MCF 10A (cell line): ENCODE results near the gene KLHL4. TPM values are rescaled to one million over a fixed set of nuclear protein-coding genes. Genes with fewer than 3 reads are reported as not detected.

Experiments used
- BruUV-seq: library from RNA; stranded (reverse); fragments of 400-500 nt; replicated peaks from 2 replicates; lab custom pipeline; 2021; lab: Mats Ljungman, UMichigan
- CTCF ChIA-PET: fragments of 300-600 bp; sonication (Branson Sonifier 250); formaldehyde crosslinking; extraction: SDS; loops from one replicate; lab custom pipeline; 2021; ENCODE audit warnings: antibody characterized with exemption, inconsistent platforms; lab: Yijun Ruan, JAX
- POLR2A ChIA-PET: fragments of 300-600, 350-650 bp; sonication (Branson Sonifier 250); formaldehyde crosslinking; extraction: SDS; loops from one replicate; lab custom pipeline; 2020; ENCODE audit warnings: antibody characterized with exemption, inconsistent platforms; lab: Yijun Ruan, JAX
- DNase-seq: peaks from one replicate; pipeline ENCODE4 v3.0.0-alpha.2; 2018; ENCODE audit not compliant: unreplicated experiment
- H3K27ac Mint-ChIP-seq: one replicate; pipeline ENCODE4 v1.8.0; 2022; ENCODE audit warnings: mild to moderate bottlenecking, low read depth, mixed read lengths; ENCODE audit not compliant: unreplicated experiment
- H3K27me3 Mint-ChIP-seq: one replicate; pipeline ENCODE4 v1.8.0; 2022; ENCODE audit warnings: mixed read lengths; ENCODE audit not compliant: insufficient read depth, unreplicated experiment
- H3K36me3 Mint-ChIP-seq: one replicate; pipeline ENCODE4 v1.8.0; 2022; ENCODE audit warnings: mild to moderate bottlenecking, moderate library complexity, mixed read lengths; ENCODE audit not compliant: insufficient read depth, unreplicated experiment
- H3K4me1 Mint-ChIP-seq: one replicate; pipeline ENCODE4 v1.8.0; 2022; ENCODE audit warnings: mixed read lengths; ENCODE audit not compliant: insufficient read depth, unreplicated experiment
- H3K4me3 Mint-ChIP-seq: one replicate; pipeline ENCODE4 v1.8.0; 2022; ENCODE audit warnings: mild to moderate bottlenecking, moderate library complexity, mixed read lengths; ENCODE audit not compliant: unreplicated experiment
- H3K9me3 Mint-ChIP-seq: one replicate; pipeline ENCODE4 v1.8.0; 2022; ENCODE audit warnings: mixed read lengths; ENCODE audit not compliant: unreplicated experiment
- CTCF ChIP-seq: fragments of 200-600 bp; IDR thresholded peaks from one replicate; pipeline ENCODE4 v1.8.0; 2022; ENCODE audit warnings: antibody characterized with exemption, mild to moderate bottlenecking; ENCODE audit not compliant: unreplicated experiment
- intact Hi-C: fragments of 100-400 bp; cut with micrococcal nuclease; formaldehyde crosslinking; loops from 2 replicates; pipeline ENCODE4 v1.14.1; 2022
- total RNA-seq: library from RNA; stranded (reverse); gene quantifications from 2 replicates; pipeline ENCODE4 v1.2.3, GENCODE V29; 2022

The KLHL4 gene
- total RNA-seq, 1 experiment from 2014 or later = 9.8 TPM

- POLR2A ChIA-PET = interaction anchor here (1.3 to 1.4 kb wide), 2 partner anchors 8 to 9 kb away, joined by 6 to 7 read pairs; partner anchors contain the start of gene KLHL4
- Mint-ChIP-seq H3K9me3 (no peaks in the 10 kb centered on the region), H3K36me3 (no peaks in the 10 kb centered on the region), H3K27ac (no peak overlapping the region), H3K27me3 (peaks cover 25% of the 10 kb centered on the region), H3K4me1 (peaks cover 6% of the 10 kb centered on the region), H3K4me3 (no peak overlapping the region)
- DNase-seq = peak; percentile 67
- CTCF ChIA-PET = no interaction called here
- intact Hi-C loops = no loop called here
- TF ChIP-seq CTCF = no peak
- no TSS peak for BruUV-seq
These were observed 8.2 kb downstream of the KLHL4 start for GRCh38 chrX:87525771-87526229.

GRCh38 chrX:87526281-87526680 is 8.7 kb downstream of the KLHL4 start:
- intact Hi-C loops = no loop called here
- ChIA-PET POLR2A (interaction anchor here (1.3 to 1.4 kb wide), 2 partner anchors 9 kb away, joined by 6 to 7 read pairs; partner anchors contain the start of gene KLHL4), CTCF (no interaction called here)
- Mint-ChIP-seq H3K4me3 (no peak overlapping the region), H3K9me3 (no peaks in the 10 kb centered on the region), H3K36me3 (no peaks in the 10 kb centered on the region), H3K4me1 (peaks cover 6% of the 10 kb centered on the region), H3K27ac (no peak overlapping the region), H3K27me3 (peaks cover 21% of the 10 kb centered on the region)
- DNase-seq = no peak
- no TSS peak for BruUV-seq
- no peak for TF ChIP-seq CTCF

GRCh38 chrX:87528487-87528886 is 10.9 kb downstream of the KLHL4 start:
- BruUV-seq = no TSS peak
- Mint-ChIP-seq H3K9me3 (no peaks in the 10 kb centered on the region), H3K27ac (no peak overlapping the region), H3K27me3 (peaks cover 10% of the 10 kb centered on the region), H3K36me3 (no peaks in the 10 kb centered on the region), H3K4me1 (peaks cover 6% of the 10 kb centered on the region), H3K4me3 (no peak overlapping the region)
- peak; percentile 27 for DNase-seq
- TF ChIP-seq CTCF = no peak
- CTCF ChIA-PET = interaction anchor here (0.5 kb wide), 1 partner anchor 1484 kb away, joined by 3 read pairs; no protein-coding TSS in a partner anchor
- intact Hi-C loops = no loop called here
- POLR2A ChIA-PET = interaction anchor here (1.2 kb wide), 1 partner anchor 9 kb away, joined by 3 read pairs; no protein-coding TSS in a partner anchor

GRCh38 chrX:87571964-87572363 is 54.4 kb downstream of the KLHL4 start:
- DNase-seq = peak; percentile 27
- no TSS peak for BruUV-seq
- CTCF ChIA-PET = interaction anchor here (0.7 kb wide), 1 partner anchor 10 kb away, joined by 3 read pairs; no protein-coding TSS in a partner anchor
- Mint-ChIP-seq H3K27me3 (peaks cover 15% of the 10 kb centered on the region), H3K9me3 (no peaks in the 10 kb centered on the region), H3K36me3 (no peaks in the 10 kb centered on the region), H3K4me3 (no peak overlapping the region), H3K4me1 (peaks cover 17% of the 10 kb centered on the region), H3K27ac (peak overlapping the region; percentile 69)
- POLR2A ChIA-PET = interaction anchor here (1.6 kb wide), 1 partner anchor 10 kb away, joined by 5 read pairs; no protein-coding TSS in a partner anchor
- intact Hi-C loops = loop anchor here (1.0 kb wide), 1 partner anchor 55 kb away; the partner anchor contains the start of gene KLHL4
- no peak for TF ChIP-seq CTCF
